Measurements from ENCODE around the gene MYLK4.

The MYLK4 gene

GRCh38 chr6:2784930-2785329 lies 34.2 kb upstream of the MYLK4 start:
- TF ChIP-seq, protein P1, sequence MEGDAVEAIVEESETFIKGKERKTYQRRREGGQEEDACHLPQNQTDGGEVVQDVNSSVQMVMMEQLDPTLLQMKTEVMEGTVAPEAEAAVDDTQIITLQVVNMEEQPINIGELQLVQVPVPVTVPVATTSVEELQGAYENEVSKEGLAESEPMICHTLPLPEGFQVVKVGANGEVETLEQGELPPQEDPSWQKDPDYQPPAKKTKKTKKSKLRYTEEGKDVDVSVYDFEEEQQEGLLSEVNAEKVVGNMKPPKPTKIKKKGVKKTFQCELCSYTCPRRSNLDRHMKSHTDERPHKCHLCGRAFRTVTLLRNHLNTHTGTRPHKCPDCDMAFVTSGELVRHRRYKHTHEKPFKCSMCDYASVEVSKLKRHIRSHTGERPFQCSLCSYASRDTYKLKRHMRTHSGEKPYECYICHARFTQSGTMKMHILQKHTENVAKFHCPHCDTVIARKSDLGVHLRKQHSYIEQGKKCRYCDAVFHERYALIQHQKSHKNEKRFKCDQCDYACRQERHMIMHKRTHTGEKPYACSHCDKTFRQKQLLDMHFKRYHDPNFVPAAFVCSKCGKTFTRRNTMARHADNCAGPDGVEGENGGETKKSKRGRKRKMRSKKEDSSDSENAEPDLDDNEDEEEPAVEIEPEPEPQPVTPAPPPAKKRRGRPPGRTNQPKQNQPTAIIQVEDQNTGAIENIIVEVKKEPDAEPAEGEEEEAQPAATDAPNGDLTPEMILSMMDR (conservative IDR thresholded peaks at IDR 0.05) = no peak
- no peak overlapping the region for H3K27ac ChIP-seq

DNA sequence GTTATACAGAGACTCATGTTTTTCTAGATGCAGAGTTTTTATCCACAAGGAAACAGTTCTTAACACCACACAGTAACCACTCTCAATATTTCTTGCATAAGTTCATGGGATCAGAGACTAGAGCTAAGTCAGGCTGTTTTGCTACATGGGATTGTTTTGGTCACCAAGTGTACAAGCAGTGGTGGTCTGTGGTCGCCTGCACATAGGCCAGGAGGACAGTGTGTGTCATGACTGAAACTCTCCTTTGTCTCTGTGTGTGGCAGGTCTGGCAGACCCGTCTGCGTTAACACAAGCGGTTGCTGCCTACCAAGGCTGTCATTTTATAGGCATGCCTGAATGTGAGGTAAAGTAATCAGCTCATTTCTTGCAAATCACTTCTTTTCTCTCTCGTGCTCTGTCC lies 33.3 kb upstream of the MYLK4 start:
- TF ChIP-seq, protein P1 (conservative IDR thresholded peaks at IDR 0.05) = no peak
- H3K27ac ChIP-seq = no peak overlapping the region

DNA sequence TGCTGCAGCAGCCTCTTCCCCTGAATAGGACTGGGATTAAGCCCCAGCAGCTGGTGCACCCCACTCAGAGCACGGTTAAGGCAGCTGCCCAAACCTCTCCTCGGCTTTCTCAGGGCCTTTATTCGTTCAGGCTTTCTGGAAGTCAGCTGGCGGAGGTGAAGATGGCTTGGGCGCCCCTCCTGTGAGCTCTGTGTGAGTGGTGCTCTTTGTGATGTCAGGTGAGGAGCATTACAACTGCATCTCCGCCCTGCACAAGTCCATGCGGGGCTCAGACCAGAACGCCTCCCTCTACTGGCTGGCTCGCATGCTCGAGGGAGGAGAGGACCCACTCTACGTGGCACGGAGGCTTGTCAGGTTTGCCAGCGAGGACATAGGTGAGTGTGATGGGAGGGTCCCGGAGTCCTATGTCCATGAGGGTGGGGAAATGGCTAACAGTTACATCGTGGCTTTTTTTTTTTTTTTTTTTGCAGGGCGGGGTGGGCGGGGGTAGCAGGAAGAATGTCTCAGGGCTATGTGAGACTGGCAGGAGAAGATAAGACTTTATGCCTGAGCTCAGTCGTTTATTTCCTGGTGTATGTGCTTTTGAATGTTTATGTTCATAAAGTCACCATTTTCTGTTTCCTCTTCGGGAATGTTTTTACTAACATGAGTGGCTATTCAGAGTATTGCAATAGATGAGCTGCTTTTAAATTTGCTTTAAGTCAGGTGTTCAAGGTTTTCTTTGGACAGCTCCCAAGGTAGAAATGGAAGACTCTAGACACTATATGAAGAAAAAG lies 32.7 kb upstream of the MYLK4 start:
- TF ChIP-seq, protein P1 (conservative IDR thresholded peaks at IDR 0.05) = no peak; the same call in 1 of the 2 replicates

DNA sequence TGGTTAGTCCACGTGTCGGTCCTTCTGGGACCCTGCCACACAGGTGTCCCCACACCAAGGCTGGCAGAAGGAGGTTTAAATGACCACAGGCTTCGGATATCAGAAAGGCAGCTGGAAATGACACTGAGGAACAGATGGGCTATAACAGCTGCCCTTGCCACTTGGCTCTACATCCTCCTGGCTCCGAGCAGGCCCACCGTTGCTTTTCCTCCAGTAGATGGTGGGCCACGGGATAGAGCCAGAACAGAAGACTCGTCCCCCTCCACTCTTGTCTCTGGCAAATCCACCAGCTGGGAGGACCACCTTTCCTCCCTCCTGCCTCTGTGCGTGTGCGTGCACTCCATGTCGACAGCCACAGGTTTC lies 32.1 kb upstream of the MYLK4 start:
- TF ChIP-seq, protein P1 (conservative IDR thresholded peaks at IDR 0.05) = no peak
- H3K27ac ChIP-seq = no peak overlapping the region

More for the DNA sequence above, 32.7 kb upstream of the MYLK4 start:
- no peak overlapping the region for H3K27ac ChIP-seq

- TF ChIP-seq, protein P1 (conservative IDR thresholded peaks at IDR 0.05) = no peak
- no peak overlapping the region for H3K27ac ChIP-seq
Measured at GRCh38 chr6:2782356-2782708, 31.6 kb upstream of the MYLK4 start.

GRCh38 chr6:2781685-2782355 lies 31.1 kb upstream of the MYLK4 start:
- no peak overlapping the region for H3K27ac ChIP-seq
- TF ChIP-seq, protein P1 (conservative IDR thresholded peaks at IDR 0.05) = no peak

GRCh38 chr6:2780102-2780737 lies 29.5 kb upstream of the MYLK4 start:
- TF ChIP-seq, protein P1 (conservative IDR thresholded peaks at IDR 0.05) = no peak
- H3K27ac ChIP-seq = no peak overlapping the region
